Glomerular visceral epithelial cell (primary cell): ENCODE measurements around the gene CFAP299.
"Not testable (repeated sequence)": the region's sequence is repeated elsewhere in the genome, so short reads cannot be mapped to it uniquely, and the experiment has no call there.

Experiments used
- DNase-seq: peaks from one replicate; pipeline ENCODE4 v3.0.0-alpha.2; 2016; ENCODE audit errors: extremely low spot score

The CFAP299 gene

DNA sequence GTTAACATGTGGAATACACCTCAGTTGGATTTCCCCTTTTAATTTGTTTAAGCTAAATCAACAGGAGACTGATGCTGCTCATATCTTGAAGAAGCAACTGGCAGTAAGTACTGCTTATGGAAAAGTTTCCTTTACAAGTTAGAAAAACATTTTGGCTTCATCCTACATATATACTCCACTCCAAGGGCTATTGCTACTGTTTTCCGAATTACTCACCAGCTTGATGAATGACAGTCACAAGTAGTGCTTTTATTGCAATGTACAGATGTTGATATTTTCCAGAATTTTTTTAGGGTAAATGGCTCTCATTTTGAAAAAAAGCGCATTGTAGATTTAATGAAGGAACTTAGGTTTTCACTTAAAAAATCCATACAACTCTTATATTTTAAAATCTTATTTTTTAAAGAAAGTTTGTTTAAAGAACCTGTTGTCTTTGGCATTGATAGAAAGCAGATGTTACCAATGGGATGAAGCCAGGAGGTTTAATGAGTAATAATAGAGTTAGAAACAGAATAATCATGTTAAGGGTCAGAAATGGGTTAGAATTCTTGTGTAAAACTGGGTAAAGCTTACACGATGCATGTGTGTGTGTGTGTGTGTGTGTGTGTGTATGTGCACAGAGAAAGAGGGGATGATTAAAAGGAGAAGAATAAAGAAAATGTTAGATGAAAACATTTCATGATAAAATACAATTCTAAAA is 272.9 kb downstream of the CFAP299 start:
- DNase-seq = no peak

DNA sequence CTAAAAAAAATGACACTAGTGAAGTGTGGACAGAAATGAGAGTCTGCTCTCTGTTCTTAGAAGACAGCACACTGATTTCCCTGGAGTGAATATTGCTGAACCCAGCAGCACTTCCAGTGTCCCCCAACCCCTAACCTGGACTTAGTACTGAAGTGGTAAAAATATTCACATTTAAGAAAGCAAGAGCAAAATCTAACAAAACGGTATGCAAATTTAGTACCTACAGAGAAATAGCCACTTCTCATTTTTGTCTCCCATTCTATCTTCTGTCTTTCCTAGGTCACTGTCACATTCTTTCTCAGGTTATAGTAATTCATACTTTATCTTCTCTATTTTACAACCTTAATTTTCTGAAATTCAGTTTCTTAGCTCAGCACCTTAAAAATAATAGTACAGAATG is 274.7 kb downstream of the CFAP299 start:
- no peak for DNase-seq

DNA sequence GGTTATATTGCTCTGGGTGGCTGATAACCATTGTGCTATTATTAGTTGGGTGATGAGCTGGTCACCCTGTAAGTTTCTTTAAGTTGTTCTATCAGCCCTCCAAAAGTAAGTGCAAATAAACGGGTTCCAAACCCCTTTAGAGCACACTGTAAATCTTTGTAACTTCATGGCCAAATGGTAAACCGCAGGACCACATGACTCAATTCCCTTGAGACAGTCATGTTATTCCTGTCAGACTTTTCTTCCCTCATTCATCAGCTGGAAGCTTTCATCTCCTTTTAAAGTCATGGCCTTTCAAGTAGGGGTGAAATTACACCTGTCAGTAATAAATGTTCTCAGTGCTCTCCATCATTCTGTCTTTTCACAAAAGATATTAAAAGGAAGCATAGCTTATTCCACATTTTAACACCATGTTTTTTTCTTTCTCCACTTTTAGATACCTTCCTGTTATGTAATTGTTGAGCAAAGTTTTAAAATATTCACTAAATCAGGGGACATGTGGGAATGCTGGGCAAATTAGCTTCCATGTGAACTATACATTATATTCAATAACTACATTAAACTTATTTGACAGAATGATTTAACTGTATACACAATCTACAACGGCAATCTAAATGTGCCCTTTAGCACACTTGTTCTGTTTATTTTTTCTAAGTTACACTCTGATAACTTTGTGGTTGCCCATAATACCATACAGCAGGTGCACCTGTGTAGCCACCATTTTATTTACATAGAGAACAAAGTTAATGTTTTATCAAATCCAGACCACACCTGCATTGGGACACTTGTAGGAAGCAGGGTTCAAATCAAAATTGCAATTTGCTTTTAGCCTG is 275.5 kb downstream of the CFAP299 start:
- peak; percentile 55 for DNase-seq

DNA sequence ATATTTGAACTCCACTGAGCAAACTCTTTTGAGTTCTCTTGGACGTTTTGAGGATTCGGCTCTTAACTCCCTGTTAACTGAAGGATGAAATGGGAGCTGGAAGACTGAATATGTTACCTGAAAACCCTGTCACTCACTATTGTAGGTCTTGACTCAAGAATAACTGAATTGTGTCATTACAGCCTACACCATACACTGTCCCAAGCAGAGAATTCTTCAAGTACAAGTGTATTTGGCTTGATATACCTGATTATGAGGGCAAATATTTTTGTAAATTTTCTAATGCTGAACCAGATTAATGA is 276.1 kb downstream of the CFAP299 start:
- DNase-seq = no peak

DNA sequence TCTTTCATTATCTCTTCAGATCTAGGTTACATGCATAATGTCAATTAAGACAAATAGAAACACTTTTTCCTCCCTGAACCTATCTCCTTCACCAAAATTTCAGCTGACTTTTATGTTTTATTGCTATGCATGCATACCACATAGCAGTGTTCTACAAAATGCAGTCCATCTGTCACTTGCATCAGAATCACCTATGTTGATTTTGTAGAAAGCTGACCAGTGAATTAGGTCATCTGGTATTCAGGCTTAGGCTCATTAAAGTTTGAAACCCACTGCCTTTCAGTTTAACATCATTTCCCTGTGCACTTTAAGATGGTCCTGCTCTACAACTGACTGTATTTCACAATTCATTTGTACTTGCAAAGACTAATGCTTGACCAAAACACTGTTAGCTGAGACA is 277.9 kb downstream of the CFAP299 start:
- DNase-seq = no peak

DNA sequence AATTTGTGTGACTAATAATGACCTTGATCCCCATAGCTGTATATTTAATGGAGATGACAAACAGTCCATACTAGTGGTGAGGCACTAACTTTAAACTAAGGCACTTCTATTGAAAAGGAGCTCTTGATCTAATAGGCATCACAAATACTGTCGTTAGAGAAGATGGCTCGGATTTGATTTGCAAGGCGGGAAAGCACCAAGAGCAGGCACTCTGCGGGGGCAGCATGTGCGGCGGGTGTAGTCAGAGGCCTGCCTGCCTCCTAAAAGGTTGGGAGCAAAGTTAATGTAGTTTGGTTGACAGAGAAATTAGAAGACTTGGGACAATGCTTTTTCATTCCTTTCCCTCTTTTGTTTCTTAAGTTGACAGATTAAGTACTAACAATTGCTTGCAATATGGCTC is 278.8 kb downstream of the CFAP299 start:
- DNase-seq = no peak

DNA sequence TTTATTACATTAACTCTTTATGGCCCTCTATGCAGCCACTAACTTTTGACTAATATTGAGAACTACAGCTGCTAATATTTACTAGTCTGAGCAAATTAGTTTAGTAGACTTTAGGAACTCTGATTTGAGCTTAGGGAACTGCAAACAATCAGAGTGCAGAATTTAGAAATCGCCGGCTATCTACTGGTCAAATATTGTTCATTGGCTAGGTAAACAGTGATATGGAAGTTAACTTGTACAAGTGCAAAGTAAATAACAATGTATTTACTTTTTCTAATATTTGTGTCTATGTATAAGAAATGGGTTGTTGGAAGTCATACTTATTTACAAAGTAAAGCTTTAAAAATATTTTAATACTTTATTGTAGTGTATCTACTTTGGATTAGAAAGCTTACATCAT is 279.6 kb downstream of the CFAP299 start:
- DNase-seq = no peak

DNA sequence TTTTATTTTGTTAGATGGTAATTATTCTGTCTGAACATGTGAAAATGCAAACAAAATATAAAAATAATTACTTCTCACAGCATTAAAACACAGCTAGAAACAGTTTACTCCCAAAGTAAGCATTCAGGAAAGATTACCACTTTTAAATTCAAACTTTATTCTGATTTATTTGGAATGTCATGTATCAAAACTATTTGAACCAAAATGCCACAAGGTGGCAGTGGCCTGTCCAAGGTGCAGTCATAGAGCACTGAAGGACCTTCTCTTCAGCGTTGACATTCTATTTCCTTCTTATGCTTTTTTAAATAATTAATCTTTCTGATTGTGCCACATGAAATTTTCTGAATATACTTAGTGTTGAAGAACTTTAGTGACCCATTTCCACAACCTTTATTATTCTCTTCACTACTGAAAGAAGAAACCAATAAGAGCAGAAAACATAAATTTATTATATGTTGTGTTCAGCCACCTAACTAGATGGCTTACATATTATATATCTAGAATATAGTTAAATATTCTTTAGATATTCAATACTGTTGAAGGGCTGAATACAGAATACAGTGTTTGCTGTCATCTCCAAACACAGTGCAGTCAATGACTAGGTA is 283.6 kb downstream of the CFAP299 start:
- no peak for DNase-seq

DNA sequence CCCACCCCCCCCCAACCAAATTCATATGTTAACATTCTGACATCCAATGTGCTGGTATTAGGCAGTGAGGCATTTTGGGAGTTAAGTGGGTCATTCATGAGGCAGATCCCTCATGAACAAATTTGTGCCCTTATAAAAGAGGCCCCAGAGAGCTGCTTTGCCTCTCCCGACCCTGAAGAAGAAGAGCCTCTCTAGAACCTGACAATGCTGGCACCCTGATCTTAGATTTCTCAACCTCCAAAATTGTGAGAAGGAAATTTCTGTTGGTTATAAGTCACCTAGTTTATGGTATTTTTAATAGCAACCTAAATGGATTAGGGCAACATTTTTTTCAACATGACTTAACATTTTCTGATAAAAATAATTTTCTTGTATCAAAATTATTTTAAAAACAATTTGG is 296.3 kb downstream of the CFAP299 start:
- DNase-seq = no peak

DNA sequence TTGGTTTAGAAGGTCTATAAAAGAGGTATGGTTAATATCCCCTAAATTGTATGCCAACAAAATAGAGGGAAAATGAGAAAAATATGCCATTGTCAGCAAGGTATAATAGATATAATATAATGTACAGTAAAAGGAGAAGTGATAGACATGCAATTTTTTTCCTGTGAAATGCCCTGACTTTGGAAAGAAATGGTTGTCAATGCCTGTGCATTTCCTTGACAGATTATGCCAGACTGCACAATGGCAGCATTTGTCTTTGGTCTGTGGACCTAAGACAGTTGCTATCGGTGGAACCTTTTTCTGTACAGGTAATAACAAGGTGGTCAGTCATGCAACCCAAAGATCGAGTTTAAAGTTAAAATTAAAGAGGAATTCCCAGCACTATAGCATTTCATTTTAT is 301.7 kb downstream of the CFAP299 start:
- no peak for DNase-seq

DNA sequence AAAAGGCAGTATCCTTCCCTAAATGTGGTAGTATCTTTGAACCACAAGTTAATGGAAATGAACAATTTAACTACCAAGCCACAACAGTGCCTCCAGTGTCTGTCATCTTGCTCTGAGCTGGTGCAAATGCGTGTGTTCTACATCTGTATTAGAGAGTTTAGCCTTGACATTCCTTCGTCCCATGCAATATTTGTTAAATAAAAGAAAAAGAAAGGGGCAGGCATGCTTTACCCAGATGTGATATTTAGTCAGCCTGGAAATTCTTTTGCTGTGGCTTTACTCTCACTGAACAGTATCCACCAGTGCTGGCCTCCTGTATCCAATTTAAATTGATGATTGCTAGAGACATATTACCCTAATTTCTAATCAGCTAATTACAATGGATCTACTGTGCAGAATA is 310.5 kb downstream of the CFAP299 start:
- no peak for DNase-seq

DNA sequence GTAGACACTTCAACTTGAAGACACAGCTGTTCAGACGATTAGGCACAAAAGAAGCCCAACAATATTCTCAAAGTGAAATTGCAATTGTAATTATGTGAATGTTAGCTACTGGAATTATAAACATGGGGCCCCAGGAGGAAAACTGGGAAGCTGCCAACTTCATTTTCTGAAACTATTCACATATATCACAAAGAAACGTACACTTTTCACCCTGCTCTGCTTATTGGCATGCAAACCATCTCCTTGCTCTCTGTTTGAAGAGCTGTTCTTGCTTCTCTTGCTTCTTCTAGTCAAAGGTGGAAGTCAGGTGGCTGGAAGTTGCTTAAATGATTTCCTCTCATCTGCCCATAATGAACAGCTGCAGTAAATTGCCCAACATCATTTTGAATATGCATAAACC is 320.1 kb downstream of the CFAP299 start:
- DNase-seq = no peak

DNA sequence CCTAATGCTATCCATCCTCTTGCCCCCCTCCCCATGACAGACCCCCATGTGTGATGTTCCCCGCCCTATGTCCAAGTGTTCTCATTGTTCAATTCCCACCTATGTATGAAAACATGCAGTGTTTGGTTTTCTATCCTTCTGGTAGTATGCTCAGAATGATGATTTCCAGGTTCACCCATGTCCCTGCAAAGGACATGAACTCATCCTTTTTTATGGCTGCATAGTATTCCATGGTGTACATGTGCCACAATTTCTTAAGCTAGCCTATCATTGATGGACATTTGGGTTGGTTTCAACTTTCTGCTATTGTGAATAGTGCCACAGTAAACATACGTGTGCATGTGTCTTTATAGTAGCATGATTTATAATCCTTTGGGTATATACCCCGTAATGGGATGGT is 334.6 kb downstream of the CFAP299 start:
- not testable (repeated sequence) for DNase-seq

DNA sequence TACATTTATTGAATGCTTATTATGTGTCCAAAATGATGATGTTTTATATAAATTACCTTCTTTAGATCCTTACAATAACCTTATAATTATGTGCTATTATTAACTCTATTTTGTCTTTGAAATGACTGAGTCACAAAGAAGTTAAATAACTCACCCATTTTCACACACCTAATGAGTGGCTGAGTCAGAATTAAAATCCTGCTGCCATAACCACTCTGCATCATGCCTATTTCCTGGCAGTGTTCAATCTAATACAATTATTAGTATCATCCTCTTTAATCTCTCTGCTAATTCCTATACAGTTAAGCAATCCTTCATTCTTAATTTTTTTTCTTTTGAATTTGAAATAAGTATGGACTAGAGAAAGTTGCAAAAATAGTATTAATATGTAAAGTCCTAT is 342.9 kb downstream of the CFAP299 start:
- no peak for DNase-seq

DNA sequence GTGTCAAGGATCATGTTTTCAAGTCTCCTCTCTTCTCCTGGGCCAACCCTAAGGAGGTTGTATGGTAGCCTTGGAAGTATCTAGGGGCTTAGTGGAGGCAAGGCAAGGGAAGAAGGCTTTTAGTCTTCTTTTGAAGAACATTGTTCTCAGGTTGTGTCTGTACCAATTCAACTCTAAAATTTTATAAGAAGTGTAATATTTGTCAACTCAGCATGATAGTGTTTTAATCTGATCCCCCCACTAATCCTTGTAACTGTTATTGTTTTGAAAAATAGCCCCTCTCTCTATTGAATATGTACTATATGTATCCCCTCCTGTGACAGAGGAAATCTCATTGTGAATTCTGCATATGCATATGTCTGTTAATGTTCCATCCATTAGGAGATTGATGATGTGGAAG is 345.4 kb downstream of the CFAP299 start:
- no peak for DNase-seq

DNA sequence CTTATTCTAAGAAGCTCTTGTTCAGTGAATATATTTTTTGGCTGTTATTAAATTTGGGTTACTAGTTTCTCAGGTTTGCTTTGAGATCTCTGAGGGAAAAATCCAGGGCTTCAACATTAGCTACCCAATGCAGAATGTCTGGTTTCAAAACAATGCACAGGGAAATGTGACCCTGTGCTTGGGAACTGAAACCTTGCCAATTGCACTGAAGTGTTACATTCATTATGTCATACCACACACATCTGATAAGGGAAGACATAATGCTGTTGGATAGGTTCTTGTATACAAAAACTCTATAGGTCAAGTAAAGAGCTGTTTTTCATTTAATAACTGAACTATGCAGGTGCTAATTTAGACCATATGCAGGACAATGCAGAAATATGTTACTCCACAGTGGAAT is 349.7 kb downstream of the CFAP299 start:
- peak; percentile 27 for DNase-seq

DNA sequence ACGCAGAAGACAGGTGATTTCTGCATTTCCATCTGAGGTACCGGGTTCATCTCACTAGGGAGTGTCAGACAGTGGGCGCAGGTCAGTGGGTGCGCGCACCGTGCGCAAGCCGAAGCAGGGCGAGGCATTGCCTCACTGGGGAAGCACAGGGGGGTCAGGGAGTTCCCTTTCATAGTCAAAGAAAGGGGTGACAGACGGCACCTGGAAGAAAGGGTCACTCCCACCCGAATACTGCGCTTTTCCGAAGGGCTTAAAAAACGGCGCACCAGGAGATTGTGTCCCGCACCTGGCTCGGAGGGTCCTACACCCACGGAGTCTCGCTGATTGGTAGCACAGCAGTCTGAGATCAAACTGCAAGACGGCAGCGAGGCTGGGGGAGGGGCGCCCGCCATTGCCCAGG is 352.2 kb downstream of the CFAP299 start:
- not testable (repeated sequence) for DNase-seq

DNA sequence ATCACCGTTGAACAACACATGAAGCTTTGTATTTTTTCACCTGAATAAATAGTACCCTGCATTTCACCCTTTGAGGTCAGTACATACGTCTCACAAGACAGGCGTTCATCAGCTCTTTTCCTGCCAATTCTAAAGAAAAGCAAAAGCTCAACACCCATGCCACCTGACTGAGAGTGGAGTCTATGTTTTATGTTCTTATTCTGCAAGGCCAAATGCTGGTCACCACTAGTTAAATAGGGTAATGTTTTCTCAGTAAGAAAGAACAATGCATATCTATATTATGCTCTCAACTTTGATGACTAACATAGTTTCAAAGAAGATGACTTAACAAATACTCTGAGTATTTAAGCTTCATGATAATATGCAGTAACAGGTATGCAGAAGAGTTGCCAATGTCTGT is 358.6 kb downstream of the CFAP299 start:
- DNase-seq = no peak

DNA sequence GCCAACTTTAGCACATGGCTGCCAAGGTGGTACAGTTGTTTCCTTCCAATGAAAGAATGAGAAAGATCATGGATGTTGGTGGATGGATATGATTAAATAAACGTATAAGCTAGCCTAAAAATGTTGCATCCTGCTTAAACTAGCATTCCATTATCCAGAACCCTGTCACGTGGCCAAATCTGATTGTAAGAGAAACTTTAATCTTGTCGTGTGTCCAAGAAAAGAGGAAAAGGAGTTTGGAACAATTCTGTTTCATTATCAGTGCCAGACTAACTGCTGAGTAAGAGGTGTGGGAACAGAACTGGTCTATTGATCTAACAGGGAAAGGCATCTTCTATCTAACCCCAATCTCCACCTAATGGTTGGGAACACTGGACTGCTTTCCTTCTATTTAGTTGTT is 369.8 kb downstream of the CFAP299 start:
- DNase-seq = no peak

DNA sequence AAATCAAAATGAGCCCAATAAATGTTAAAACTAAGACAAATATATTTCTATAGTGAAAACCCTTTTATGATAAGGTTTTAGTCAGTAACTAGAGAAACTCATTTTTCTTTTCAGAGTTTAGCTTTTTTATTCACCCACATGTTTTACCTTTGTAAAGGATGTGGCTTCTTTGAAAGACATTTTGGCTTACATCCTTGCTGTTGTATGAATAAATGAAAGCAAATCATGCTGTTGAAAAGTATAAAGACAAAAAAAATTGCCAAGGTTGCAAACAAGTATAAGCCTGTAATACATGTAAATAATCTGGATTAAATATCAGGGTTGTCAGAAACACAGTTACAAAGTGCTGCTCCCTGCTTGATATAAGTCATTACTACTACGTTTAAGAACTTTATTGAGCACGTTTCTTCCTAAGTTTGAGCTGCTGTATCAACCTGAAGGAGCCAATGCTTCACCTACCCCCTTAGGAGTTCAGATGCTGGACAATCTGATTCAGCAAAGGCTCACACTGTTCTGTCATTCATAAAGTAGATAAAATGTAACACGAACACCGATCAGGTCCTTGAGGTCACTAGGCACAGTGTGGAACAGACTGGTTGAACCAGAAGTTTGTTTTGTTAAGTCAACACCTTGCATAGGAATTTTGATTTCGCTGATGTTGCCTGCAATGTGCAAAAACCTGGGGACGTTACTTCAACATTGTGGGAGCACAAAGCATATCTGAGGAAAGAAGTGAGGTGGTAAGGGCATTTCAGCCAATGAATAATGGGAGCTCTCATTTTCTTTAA is 373.7 kb downstream of the CFAP299 start:
- no peak for DNase-seq

DNA sequence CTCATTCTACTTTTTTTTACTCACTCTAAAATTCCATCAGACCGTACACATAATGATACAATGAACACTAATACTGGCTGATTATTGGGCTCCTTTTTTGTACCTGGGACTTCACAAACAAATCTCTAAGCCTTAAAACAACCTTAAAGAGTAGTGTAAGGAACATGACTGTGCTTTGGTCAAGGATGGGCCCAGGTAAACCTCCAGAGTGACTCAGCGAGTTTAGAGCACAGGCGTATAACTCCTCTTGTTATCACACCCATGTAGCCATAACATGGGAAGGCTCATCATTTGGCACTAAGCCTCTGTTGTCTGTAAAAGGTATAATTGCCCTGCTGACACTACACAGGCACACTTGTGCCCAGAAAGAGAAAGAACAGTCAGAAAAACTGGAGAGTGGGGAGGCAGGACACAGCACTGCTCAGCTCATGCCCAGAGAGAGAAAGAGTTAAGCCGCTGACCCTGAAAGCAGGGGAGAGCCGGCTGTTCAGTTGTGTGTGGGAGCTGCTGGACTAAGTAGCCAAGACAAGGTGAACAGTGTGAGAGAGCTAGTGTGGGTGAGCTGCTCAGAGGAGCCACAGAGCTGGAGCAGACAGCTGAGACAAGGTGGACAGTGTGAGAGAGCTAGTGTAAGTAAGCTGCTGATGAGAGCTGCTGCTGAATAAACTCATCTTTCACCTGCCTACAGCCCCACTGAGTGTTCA is 375.4 kb downstream of the CFAP299 start:
- no peak for DNase-seq

DNA sequence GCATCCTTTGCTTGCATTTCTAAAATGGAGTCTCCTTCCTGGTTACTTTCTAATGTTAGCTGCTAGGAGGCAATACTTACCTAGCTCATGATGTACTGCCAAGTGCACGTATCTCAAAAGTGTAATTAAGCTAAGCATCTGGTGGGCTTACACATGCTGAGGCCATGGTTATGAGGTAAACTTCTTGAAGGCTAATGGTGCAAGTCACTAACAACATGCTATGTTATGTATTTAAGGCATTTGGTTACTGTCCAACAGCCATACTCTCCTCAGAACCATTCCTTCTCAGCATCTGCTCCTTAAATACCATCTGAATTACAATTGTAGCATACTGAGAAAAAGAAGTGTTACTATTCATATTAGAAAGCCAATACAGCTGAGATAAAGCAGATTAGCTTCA is 376.4 kb downstream of the CFAP299 start:
- no peak for DNase-seq
